ENCODE data around the gene KCTD18.

Gene KCTD18

DNA sequence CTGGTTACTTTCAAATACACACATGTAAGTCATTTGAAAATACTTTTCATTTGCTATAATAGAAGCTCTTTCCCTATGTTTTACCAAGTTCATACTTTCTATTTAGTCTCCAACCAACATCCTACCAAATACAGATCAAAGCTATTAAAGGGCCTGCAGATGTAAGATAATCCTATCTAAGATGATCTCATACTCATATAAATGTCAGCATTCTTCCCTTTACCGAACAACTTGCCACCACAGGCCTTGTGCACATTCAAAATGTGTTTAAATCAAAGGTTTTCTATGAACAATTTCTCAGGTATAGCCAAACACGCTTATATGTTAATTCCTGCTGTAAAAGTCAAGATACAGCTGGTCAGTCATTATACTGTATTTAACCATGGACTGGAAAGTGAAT is 23.3 kb downstream of the KCTD18 start:
- no peak for DNase-seq (ENCODE audit: low read depth, low spot score)

DNA sequence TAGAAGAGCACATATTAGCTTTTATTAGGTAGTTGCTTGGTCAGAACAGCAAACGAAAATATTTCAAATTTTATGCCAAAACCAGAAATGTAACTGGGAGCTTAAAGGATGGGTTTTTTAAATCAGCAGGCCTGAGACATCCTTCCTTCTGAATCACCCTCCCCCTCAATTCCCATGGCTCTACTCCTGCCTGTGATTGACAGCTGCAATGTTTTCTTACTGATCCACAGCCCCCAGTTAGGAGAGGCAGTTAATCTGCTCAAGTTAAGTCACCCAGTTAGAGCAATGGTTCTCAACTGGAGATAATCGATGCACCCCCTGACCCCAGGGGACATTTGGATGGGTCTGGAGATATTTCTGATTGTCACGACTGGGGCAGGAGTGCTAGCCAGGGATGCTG is 24.9 kb downstream of the KCTD18 start:
- DNase-seq (ENCODE audit: low read depth, low spot score): no peak

DNA sequence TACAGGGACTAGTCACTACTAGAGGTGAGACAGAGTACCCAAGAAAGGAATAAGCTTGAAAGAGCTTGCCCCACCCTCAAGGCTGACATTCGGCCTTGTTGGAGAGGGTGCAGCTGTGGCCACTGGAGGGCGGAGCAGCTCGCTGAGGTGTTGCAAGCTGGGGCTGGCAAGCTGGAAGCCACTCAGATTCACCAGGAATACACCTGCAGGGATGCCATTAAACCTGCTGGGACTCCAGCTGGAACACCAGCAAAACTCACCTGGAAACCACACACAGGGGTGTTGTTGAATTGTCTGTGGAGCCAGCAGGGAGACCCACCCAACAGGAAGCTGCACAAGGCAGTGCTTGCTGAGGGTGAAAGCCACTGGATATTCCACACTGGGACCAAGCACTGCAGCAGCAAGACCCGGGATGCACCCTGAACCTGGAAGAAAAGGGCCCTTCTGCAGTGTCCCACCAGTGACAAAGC is 26.1 kb downstream of the KCTD18 start:
- DNase-seq (ENCODE audit: low read depth, low spot score): no peak

DNA sequence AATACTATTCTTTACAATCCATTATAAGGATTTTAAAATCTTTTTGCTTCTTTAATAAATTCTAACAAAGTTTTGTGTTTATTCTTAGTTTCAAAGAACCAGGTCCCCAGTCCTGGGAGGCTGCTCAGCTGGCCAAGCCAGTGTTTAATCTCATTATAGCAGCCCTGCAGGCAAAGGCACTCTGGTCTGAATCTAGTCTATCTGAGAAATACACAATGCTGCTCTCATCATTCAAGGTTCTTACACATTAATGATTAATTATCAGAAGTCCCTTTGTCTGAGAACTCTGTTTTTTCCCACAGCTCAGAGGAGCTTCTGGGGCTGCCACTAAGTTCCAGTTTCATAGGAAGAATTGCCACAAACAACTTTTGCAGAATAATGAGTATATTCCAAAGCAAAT is 27.7 kb downstream of the KCTD18 start:
- DNase-seq (ENCODE audit: low read depth, low spot score): no peak

DNA sequence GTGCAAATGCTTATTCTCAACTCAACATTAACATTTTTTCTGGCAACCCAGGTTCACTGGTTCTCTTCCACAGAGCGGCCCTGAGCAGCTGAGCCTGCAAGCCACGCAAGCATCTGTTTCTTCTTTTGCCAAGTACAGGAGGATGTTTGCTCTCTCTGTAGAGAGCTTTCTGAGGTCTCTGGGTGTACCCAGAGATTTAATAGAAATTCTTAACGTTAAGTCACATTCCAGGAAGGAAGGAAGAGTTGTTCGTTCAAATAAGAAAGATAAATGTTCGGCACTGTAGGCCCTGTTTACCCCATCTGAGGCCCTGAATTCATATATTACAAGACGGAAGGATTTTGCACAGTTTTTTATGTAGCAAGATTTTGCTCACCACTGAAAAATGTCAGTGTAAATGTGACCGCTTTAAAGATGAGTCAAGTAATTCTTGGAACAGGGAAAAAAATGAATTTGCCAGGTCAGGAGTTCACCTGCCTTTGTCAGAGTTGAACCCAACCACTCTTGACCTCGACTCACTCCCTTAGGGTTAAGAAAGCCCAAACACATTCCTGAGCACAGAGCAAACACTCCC is 30.1 kb downstream of the KCTD18 start:
- DNase-seq (ENCODE audit: low read depth, low spot score): no peak

DNA sequence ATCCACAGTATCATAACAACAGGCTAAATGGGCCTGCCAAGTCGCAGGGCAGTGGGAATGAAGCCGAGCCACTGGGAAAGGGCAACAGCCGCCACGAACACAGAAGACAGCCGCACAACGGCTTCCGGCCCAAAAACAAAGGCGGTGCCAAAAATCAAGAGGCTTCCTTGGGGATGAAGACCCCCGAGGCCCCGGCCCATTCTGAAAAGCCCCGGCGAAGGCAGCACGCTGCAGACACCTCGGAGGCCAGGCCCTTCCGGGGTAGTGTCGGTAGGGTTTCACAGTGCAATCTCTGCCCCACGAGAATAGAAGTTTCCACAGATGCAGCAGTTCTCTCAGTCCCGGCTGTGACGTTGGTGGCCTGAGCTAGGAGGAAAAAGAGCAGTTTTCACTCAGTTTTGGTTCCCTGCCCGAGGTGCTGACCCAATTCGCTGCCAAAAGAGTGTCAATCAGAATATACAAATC is 32.2 kb downstream of the KCTD18 start:
- DNase-seq (ENCODE audit: low read depth, low spot score): no peak

DNA sequence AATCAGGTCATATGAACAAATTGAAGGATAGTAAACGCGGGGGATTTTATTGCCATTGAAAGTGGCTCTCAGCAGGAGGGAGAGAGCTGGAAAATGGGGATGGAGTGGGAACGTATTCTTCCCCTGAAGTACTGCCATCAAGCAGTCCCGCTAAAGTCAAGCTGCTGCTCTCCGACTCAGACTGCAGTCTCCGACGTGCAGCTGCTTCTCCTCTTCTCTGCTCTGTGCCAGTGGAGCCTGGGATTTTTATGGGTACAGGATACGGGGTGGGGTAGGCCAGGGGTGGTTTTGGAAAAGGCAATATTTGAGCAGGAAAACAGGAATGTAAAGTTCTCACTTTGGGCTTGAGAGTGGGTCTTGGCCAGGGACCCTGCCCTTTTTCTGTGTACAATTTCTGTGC is 33.0 kb downstream of the KCTD18 start:
- no peak for DNase-seq (ENCODE audit: low read depth, low spot score)

DNA sequence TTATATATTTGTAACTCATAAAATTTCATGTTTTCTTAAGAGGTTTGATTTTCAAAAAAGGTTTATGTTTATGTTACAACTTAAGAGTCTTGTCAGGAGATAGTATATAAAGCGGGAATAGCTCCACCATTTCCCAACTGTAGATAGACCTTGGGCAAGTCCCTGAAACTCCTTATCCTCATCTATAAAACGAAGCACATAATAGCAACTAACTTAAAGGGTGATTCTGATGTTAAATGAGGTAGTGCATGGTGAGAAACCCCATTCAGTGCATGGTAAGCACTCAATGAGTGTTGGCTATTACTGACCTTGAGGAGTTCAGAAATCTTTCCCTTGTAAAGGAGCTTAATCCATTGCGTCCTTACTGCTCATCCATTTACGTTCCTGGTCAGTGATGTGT is 34.1 kb downstream of the KCTD18 start:
- DNase-seq (ENCODE audit: low read depth, low spot score): no peak

DNA sequence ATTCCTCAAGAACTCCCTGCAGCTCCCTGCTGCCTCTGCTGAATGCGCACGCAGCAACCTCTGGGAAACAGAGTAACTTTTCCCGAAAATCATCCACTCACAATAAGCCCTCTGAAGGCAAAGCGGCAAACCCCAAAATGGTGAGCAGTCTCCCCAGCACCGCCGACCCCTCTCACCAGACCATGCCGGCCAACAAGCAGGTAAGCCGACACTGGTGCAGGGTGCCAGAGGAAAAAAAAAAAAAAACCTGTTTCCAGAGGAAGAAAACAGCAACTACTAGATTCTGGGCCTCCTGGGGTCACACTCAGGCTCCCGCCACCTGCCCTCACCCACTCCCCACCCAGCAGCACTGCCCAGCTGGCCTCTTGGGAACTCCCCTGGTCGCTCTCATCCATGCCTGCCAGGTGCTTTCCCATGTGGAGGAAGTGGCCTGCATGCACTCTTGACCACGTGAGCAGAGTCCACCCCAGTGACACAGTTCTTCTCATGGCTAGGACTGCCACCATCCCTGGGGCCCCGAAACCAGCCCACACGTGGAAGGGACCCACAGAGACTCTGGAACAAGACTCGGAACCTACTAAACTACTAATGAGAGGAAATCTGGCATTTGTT is 36.9 kb downstream of the KCTD18 start:
- DNase-seq (ENCODE audit: low read depth, low spot score): no peak

DNA sequence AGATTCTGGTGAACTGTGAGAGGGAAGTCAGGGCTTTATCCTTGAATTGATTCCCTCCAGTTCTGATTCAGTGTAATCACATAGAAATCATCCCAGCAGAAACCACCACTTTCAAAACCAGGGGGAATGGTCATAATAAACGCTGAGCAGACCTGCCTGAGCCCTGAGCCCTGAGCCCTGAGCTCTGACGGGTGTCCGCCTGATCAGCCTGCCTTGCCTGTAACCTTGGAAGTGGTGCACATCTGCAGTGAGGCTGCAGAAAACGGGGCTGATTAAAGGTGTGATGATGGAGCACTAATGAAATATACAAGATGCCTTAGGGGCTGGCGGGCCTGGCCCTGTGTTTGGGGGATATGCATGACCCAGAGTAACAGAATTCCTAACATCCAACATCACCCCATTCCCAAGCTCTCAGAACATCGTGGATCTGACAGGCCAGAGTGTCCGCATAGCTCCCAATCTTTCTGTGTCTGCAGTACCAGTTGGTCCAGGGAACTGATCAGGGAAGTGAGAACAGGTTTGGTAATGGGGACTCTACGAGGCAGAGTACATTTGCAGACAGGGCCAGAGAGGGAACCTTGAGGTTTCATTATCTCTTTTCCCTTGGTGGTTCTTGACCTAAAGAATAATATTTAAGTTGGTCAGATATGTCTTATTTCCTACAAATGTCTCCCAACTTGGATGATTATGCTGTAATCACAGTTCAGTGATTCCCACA is 37.8 kb downstream of the KCTD18 start:
- no peak for DNase-seq (ENCODE audit: low read depth, low spot score)

DNA sequence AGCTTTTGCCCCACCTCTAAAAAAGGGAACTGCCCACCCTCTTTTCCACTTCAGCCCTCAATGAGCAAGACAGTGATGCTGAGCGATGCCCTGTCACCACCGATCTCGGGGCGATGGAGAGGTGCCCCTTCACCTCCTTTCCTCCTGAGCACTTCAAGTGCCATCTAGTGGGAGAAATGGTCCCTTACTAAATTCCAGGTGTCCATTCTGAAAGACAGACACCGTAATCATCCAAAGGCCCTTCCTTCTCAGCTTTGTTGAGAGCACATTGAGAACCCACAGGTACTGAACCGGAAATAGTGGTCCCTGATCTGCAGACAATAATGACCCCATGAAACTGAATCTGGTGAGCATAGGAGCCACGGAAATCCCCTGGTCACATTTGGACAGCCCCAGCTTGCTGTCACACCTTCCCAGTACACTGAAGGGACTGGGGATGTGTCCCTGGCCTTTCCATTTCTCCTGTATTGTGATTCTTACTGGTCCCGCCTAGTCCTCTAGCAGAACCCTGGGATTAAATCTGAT is 38.5 kb downstream of the KCTD18 start:
- no peak for DNase-seq (ENCODE audit: low read depth, low spot score)

DNA sequence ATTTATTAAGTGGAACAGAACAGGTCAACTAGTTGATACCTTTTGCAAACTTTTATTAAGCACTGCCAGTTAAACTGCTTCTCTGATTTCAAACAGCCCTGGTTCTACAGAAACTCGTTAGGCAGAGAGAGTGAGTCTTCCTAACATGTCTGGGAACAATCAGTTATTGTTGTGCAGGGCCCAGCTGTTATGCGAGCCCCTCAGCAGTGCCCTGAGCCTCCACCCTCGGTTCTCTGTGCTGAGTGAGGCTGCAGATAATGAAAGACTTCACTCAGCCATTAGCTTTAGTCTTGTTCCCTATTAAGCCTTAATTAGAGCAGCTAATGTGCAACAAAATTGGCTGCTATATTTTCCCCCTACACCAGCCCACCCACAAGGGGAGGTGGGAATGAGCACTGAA is 39.6 kb downstream of the KCTD18 start:
- no peak for DNase-seq (ENCODE audit: low read depth, low spot score)

DNA sequence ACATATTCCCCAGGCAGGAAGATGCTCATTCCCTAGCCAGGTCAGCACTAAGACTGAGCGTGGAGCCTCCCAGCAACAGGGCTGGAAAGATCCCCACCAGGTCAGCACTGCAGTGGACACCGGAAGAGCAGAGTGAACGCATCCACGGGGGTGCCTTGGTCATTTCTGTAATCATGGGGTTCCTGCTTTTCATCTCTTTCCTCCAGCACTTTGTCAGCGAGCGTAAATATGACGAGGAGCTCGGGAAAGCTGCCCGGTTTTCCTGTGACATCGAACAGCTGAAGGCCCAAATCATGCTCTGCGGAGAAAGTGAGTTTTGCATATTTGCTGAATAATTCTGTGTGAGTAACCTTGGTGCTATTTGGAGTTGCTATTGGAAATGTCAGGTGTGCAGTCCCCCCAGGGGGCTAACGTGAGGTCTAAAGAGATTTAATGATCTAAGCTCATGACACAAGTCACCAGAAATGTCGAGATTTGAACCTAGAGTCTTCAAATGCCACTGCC is 40.1 kb downstream of the KCTD18 start:
- DNase-seq (ENCODE audit: low read depth, low spot score): no peak

DNA sequence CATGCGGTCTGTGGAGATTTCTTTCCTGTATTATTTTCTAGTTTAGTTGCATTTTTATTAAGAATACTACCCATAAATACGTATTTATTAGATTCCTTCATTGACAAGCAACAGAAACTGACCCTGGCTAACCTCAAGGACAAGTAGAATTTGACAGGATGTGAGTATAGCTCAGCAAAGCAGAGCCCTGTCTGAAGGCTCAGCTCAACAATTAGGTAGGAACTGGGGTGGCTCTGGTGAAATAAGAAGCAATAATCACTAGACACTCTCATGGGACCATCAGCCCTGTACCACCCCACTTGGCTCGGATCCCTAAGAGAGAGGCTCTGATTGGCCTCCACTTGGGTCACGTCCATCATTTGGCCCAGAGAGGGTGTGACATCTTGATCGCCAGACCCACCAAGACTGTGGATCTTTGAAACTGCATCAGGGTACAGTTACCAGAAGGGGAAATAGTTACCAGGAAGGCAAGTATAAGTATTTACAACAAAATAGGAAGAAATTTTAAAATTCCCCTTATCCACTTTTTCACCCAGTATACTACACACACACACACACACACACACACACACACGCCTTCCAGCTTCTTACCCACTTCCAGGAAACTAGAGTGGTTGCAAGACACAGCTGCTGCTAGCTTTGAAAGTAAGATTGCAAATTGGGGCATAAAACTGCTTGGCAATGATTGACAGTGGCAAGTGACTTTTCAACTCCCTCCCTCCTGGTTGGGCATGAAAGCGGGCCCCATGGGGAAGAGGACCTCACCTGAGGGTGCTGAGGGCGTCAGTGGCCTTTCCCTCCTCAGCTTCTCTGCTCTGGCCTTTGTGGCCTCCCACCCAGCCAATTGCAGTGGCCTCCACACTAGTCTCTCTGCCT is 41.8 kb downstream of the KCTD18 start:
- no peak for DNase-seq (ENCODE audit: low read depth, low spot score)

DNA sequence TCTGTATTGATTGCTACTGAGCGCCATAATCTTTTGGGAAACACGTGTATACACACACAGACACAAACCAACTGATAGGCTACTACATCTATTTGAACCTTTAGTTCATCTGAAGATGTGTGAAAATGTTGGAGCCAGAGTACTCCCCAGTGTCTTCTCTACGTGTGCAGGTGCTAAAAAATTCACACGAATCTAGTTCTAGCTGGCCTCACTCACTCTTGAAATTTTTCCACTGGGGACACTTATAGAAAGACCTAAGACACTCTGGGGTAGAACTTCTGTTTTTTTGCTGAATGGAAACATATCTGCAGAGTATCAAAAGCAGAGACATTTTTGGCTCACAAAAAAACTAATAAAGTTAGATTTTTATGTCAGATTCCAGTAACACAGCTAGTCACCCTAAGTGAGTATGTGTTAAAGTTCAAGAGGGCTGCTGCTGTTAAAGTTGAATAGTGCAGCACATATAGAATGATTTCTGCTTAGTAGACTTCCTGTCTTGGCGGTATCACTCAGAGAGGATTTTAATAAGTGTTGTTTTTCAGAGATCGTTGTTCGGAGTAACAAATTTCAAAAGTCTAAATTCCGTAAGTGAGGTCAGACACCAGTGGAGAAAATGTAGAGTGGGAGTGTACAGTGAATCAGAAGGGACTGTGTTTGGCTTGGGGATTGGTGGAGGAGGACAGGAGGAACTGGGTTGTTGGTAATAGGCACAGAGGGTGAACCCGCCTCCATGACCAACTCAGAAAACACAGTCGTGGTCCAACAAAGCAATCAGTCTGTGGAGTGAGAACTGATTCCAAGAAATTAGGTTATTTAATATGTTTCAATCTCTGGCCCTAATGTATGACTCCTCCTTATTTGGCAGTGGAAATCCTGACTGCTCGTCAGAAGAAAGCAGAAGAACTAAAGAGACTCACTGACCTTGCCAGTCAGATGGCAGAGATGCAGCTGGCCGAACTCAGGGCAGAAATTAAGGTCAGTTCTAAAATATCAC is 43.1 kb downstream of the KCTD18 start:
- DNase-seq (ENCODE audit: low read depth, low spot score): no peak

DNA sequence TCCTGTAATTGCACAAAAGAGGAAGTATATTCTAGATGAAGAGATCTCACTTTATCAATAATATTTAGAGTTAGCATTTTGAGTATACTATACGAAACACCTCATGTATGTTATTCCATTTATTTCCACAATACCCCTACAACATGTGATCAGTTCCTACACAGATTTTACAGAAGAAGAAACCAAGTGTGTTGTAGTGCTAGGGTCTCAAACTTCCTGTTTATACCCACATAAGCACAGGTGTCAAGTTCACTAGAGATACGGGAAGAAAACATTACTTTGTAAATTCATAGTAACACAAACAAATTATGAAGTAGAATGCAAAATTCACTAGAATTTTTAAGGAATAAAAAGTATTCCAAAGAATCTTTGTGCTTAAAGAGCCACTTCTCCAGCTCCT is 46.4 kb downstream of the KCTD18 start:
- no peak for DNase-seq (ENCODE audit: low read depth, low spot score)

DNA sequence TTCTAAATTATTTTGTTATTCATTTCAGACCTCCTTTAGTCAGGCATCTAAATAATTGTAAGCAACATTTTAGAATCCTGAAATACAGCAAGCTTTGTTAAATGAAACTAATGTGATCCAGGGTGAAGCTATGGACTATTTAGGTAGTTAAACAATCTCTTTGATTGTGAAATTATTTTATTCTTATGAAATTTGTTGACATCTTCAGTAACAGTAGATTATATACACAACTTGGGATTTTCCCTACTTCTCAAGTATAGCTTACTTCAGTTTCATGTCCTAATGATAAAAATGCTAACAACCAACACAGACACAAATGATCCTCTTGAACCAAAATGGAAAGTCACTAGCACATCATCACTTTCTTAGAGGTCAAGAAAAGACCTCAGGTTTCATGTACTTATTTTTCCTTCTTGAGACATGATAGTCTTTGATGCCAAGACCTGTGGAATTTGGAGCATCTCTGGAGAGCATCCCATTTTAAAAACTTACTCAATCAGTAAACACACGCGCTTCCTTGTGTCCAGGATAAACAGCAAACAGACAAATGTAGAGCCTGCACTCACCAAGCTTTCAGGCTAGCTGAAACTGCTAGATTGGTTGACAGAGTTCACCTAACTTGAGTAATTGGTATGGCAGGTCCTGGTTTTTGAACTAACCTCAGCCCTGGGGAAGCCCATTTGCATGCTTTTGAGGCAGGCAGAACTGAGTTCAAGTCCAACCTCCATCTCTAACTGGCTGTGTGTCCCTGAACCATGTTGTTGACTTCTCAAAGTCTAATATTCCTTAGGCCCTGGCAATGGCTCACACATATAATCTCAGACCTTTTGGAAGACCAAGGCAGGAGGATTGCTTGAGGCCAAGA is 47.8 kb downstream of the KCTD18 start:
- DNase-seq (ENCODE audit: low read depth, low spot score): no peak

DNA sequence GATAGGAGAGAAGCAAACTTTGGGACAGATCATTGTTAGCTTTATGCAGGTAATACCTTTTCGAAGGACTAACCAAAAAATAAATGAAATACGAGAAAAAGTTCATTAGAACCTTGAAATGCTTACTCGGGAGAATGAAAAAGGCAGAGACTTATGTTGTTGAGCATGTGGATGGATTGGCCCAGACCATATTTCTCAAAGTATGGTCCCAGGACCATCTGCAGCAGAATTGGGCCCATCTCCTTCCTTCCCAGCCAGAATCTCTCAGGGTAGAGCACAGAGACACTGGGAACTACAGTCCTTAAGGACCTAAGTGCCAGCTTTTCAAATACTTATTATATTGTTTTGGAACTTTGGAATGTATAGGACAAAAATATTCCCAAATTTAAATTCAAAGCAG is 50.8 kb downstream of the KCTD18 start:
- DNase-seq (ENCODE audit: low read depth, low spot score): no peak

DNA sequence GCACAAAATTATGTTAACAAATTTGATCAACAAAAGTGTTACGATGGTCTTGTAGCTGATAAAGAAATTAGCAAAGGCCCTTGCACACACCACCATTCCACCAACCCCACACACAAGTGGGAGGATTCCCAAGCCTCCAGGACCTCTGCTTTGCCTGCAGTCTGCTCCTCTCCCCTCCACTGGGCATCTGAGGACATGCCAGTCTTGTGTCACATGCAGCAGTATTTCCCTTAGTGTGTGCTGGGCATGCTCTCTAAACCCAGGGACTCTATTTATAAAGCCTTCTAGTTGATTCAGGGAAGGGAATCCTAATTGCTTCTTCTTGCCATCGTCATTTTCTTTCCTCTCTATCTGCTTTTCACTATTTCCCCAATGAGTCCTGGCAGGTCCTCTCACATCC is 53.3 kb downstream of the KCTD18 start:
- DNase-seq (ENCODE audit: low read depth, low spot score): no peak
